ENCODE data around the gene ZFP36. TPM values are rescaled to one million over a fixed set of nuclear protein-coding genes. Genes with fewer than 3 reads are reported as not detected.

ZFP36 gene
- total RNA-seq, 2 donors from 2014 or later: 315 to 699 TPM

DNA sequence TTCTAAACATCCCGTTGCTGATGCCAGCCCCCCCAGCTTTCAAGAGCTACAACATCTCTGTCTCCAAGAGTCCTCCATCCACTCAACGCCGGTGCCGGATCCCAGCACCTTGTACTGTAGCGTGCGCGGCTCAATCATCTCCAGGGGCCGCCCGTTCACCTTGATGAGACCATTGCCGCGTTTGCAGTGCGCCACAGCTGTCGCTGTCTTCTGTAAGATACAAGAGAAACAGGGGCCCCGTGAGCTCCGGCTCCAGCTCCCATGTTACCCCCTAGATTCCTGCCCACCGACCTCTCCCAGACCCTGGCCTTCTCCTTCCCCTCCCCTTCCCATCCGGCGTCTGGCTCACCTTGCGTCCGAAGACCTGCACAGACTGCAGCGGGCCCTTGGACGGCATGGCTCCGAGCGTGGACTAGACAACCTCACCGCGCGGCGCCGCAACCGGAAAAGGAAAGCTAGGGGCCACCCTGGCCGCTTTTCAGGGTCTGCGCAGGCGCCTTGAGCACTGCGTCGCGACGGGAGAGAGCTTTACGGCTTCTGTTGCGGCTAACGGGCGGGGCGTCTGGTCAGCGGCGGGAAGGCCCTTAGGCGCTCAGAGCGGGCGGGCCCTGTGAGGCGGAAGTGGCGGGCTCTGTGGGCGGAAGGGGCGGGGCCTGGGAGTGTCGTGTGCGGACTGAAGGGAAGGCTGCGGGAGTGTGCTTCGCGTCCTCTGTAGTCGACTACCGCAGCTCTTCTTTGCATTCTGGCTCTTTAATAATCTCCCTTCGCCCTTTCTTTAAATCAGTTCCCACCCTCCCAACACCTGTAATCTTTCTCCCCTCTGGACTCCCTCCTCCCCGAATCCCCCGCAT lies 29.1 kb downstream of the ZFP36 start, which contains the start of gene RPS16:
TSS of gene RPS16 (minus strand) at position 451 of the 851 bp plus-strand sequence. CDS start at position 397, 54 bp downstream.
- peaks cover 24% of the 10 kb centered on the region for H3K36me3 ChIP-seq
- peak within 1 kb of the TSS; percentile 90 for H3K4me3 ChIP-seq
- TF ChIP-seq, protein P1, sequence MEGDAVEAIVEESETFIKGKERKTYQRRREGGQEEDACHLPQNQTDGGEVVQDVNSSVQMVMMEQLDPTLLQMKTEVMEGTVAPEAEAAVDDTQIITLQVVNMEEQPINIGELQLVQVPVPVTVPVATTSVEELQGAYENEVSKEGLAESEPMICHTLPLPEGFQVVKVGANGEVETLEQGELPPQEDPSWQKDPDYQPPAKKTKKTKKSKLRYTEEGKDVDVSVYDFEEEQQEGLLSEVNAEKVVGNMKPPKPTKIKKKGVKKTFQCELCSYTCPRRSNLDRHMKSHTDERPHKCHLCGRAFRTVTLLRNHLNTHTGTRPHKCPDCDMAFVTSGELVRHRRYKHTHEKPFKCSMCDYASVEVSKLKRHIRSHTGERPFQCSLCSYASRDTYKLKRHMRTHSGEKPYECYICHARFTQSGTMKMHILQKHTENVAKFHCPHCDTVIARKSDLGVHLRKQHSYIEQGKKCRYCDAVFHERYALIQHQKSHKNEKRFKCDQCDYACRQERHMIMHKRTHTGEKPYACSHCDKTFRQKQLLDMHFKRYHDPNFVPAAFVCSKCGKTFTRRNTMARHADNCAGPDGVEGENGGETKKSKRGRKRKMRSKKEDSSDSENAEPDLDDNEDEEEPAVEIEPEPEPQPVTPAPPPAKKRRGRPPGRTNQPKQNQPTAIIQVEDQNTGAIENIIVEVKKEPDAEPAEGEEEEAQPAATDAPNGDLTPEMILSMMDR (IDR thresholded peaks at IDR 0.05): no peak
- peaks cover 19 to 38% of the 10 kb centered on the region in 2 donors for H3K4me1 ChIP-seq (ENCODE audit: control insufficient read depth in 1 of 2, low read depth in 2 of 2)
- ATAC-seq (ENCODE audit: insufficient number of reproducible peaks, low FRiP score, low read depth) (peak; percentile 84), DNase-seq (ENCODE audit: low spot score) (peak; percentile 89)
- no peaks in the 10 kb centered on the region for H3K9me3 ChIP-seq
- H3K27ac ChIP-seq: peak within 1 kb of the TSS; percentile 82 to 94
- H3K27me3 ChIP-seq (replicated peaks; ENCODE audit: insufficient read depth): no peaks in the 10 kb centered on the region

DNA sequence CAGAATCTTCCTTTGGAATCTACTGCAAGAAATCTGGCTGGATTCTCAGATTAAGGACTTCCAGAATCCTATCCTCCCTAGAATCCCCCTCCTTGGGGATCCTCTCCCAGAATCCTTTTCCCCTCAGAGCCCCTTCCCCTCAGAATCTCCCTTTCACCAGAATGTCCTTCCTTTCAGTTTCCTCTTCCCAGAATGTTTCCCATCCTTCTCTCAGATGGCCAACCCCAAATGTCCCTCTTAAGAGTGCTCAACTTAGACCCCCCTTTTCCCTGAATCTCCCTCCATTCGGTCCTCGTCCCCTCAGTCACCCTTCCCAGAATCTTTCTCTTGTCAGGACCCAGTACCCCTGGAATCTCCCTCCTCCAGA lies 29.7 kb downstream of the ZFP36 start:
- H3K9me3 ChIP-seq: no peaks in the 10 kb centered on the region
- H3K36me3 ChIP-seq: peaks cover 24% of the 10 kb centered on the region
- peaks cover 19 to 39% of the 10 kb centered on the region in 2 donors for H3K4me1 ChIP-seq (ENCODE audit: control insufficient read depth in 1 of 2, low read depth in 2 of 2)
- DNase-seq (ENCODE audit: low spot score) (no peak), ATAC-seq (ENCODE audit: insufficient number of reproducible peaks, low FRiP score, low read depth) (no peak)
- H3K27me3 ChIP-seq (replicated peaks; ENCODE audit: insufficient read depth): no peaks in the 10 kb centered on the region
- peak overlapping the region; percentile 90 for H3K4me3 ChIP-seq
- TF ChIP-seq, protein P1 (IDR thresholded peaks at IDR 0.05): no peak
- H3K27ac ChIP-seq: peak overlapping the region; percentile 82 to 94

DNA sequence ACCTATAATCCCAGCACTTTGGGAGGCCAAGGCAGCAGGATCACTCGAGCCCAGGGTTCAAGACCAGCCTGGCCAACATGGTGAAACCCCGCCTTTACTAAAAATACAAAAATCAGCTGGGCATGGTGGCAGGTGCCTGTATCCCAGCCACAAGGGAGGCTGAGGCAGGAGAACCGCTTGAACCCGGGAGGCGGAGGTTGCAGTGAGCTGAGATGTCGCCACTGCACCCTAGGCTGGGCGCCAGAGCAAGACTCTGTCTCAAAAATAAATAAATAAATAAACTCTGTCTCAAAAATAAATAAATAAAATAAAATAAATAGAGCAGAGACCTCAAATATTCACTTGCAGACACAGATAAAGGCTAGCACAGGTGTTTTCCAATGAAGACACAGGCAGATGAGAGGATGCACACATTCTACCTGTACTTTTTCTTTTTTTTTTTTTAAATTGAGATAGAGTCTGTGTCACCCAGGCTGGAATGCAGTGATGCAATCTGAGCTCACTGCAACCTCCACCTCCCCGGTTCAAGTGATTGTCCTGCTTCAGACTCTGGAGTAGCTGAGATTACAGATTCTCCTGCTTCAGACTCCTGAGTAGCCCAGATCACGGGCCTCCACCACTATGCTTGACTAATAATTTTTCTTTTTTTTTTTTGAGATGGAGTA lies 31.8 kb downstream of the ZFP36 start:
- TF ChIP-seq, protein P1 (IDR thresholded peaks at IDR 0.05): no peak
- no peak overlapping the region for H3K4me3 ChIP-seq
- no peaks in the 10 kb centered on the region for H3K9me3 ChIP-seq
- H3K27me3 ChIP-seq (replicated peaks; ENCODE audit: insufficient read depth): no peaks in the 10 kb centered on the region
- ATAC-seq (ENCODE audit: insufficient number of reproducible peaks, low FRiP score, low read depth) (no peak), DNase-seq (ENCODE audit: low spot score) (no peak)
- no peak overlapping the region for H3K27ac ChIP-seq
- H3K36me3 ChIP-seq: peaks cover 11% of the 10 kb centered on the region
- H3K4me1 ChIP-seq (ENCODE audit: control insufficient read depth in 1 of 2, low read depth in 2 of 2): peaks cover 19 to 38% of the 10 kb centered on the region in 2 donors

DNA sequence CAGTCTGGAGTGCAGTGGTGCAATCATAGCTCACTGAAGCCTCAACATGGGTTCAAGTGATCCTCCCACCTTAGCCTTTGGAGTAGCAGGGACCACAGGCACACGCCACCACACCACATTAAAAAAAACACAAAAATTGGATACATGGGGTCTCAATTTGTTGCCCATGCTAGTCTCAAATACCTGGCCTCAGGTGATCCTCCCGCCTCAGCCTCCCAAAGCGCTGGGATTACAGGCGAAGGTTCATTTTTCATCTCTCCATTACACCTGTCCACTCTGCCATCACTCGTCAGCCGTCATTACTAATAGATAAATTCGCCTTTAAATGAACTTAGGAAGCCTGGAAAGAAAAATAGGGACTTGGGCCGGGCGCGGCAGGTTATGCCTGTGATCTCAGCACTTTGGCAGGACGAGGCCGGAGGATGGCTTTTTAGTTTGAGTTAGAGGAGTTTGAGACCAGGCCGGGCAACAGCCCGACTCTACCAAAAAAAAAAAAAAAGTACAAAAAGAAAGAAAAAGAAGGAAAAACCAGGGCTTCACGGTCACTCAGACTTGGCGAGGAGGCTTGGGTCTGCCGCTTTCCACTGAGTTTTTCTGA lies 38.0 kb downstream of the ZFP36 start:
- Histone ChIP-seq H3K36me3 (peaks cover 4% of the 10 kb centered on the region), H3K4me1 (ENCODE audit: control insufficient read depth in 1 of 2, low read depth in 2 of 2) (peaks cover 23 to 45% of the 10 kb centered on the region in 2 donors), H3K27me3 (replicated peaks; ENCODE audit: insufficient read depth) (no peaks in the 10 kb centered on the region), H3K4me3 (peak overlapping the region; percentile 71), H3K9me3 (no peaks in the 10 kb centered on the region), H3K27ac (peak overlapping the region; percentile 75 to 97)
- no peak for ATAC-seq (ENCODE audit: insufficient number of reproducible peaks, low FRiP score, low read depth)
- TF ChIP-seq, protein P1 (IDR thresholded peaks at IDR 0.05): no peak
- DNase-seq (ENCODE audit: low spot score): no peak
